H1 (cell line): ENCODE results near the gene VAV2. TPM values are rescaled to one million over a fixed set of nuclear protein-coding genes. Genes with fewer than 3 reads are reported as not detected.

Source experiments
- ATF3 ChIP-seq: IDR thresholded peaks from 2 replicates; pipeline ENCODE4 v1.6.1; 2011; ENCODE audit warnings: low read depth, mild to moderate bottlenecking, low read length; ENCODE audit not compliant: insufficient read depth
- BACH1 ChIP-seq: IDR thresholded peaks from 2 replicates; pipeline ENCODE4 v1.6.1; 2012; ENCODE audit warnings: low read length, improper control_type of control experiment
- CHD2 ChIP-seq: IDR thresholded peaks from 2 replicates; pipeline ENCODE4 v1.6.1; 2012; ENCODE audit warnings: low read length, improper control_type of control experiment
- CREB1 ChIP-seq: IDR thresholded peaks from 2 replicates; pipeline ENCODE4 v1.6.1; 2012; ENCODE audit warnings: inconsistent platforms
- CTBP2 ChIP-seq: IDR thresholded peaks from 2 replicates; pipeline ENCODE4 v1.7.0; 2011; ENCODE audit warnings: borderline replicate concordance, mild to moderate bottlenecking, moderate library complexity, mixed read lengths, low read length; ENCODE audit not compliant: insufficient read depth, insufficient read length
- E2F6 ChIP-seq: IDR thresholded peaks from 2 replicates; pipeline ENCODE4 v1.6.1; 2012; ENCODE audit warnings: inconsistent platforms
- EZH2 ChIP-seq: fragments of 200-600 bp; sonication (generic); IDR thresholded peaks from 2 replicates; pipeline ENCODE4 v1.7.1; 2012; ENCODE audit warnings: low read depth, mild to moderate bottlenecking, moderate library complexity, low read length, inconsistent platforms; ENCODE audit not compliant: severe bottlenecking
- FOSL1 ChIP-seq: IDR thresholded peaks from 2 replicates; pipeline ENCODE4 v1.6.1; 2011; ENCODE audit warnings: mild to moderate bottlenecking, low read depth, low read length, moderate library complexity; ENCODE audit not compliant: insufficient read depth
- GABPA ChIP-seq: IDR thresholded peaks from 2 replicates; pipeline ENCODE4 v1.6.1; 2011; ENCODE audit warnings: mild to moderate bottlenecking, low read length, moderate library complexity, borderline replicate concordance; ENCODE audit not compliant: insufficient read depth
- GTF2F1 ChIP-seq: IDR thresholded peaks from 2 replicates; pipeline ENCODE4 v1.6.1; 2012; ENCODE audit warnings: low read depth, low read length, improper control_type of control experiment, borderline replicate concordance
- HDAC6 ChIP-seq: IDR thresholded peaks from one replicate; pipeline ENCODE4 v1.7.1; 2012; ENCODE audit warnings: low read depth, mild to moderate bottlenecking, inconsistent platforms, low read length, moderate library complexity
- JUND ChIP-seq: IDR thresholded peaks from 2 replicates; pipeline ENCODE4 v1.6.1; 2011; ENCODE audit warnings: mild to moderate bottlenecking, improper control_type of control experiment, low read length
- MAFK ChIP-seq: IDR thresholded peaks from 2 replicates; pipeline ENCODE4 v1.6.1; 2012; ENCODE audit warnings: low read depth, mild to moderate bottlenecking, improper control_type of control experiment, low read length
- MAX ChIP-seq: IDR thresholded peaks from 2 replicates; pipeline ENCODE4 v1.6.1; 2012; ENCODE audit warnings: inconsistent platforms
- NANOG ChIP-seq: IDR thresholded peaks from 2 replicates; pipeline ENCODE4 v1.6.1; 2011; ENCODE audit warnings: low read length, low read depth, mild to moderate bottlenecking, inconsistent platforms; ENCODE audit not compliant: insufficient read depth, poor library complexity, severe bottlenecking
- PHF8 ChIP-seq: fragments of 200-600 bp; sonication (generic); conservative IDR thresholded peaks from 2 replicates; pipeline ENCODE4 v1.7.1; 2012; ENCODE audit warnings: low read depth, mild to moderate bottlenecking, inconsistent platforms, low read length, moderate library complexity
- POLR2A ChIP-seq, 2 experiments: IDR thresholded peaks; 1 replicate in 1 of 2; 2 replicates in 1 of 2; pipeline ENCODE4 v1.6.1; 2011; ENCODE audit warnings: low read depth in 2 of 2, low read length in 2 of 2, mild to moderate bottlenecking in 2 of 2; ENCODE audit errors: control extremely low read depth in 1 of 2
- RAD21 ChIP-seq, 2 experiments: IDR thresholded peaks in 1 of 2; conservative IDR thresholded peaks in 1 of 2; 2 replicates each; pipeline ENCODE4 v1.6.1; 2011; ENCODE audit warnings: low read depth in 2 of 2, low read length in 2 of 2, improper control_type of control experiment in 1 of 2, inconsistent platforms in 1 of 2, mild to moderate bottlenecking in 1 of 2, moderate library complexity in 1 of 2
- RBBP5 ChIP-seq: IDR thresholded peaks from 2 replicates; pipeline ENCODE4 v1.7.1; 2012; ENCODE audit warnings: low read depth, mild to moderate bottlenecking, inconsistent platforms, low read length, moderate library complexity, borderline replicate concordance
- SAP30 ChIP-seq: fragments of 300-600 bp; sonication (generic); IDR thresholded peaks from 2 replicates; pipeline ENCODE4 v1.7.1; 2012; ENCODE audit warnings: low read length, moderate library complexity, mild to moderate bottlenecking, inconsistent platforms; ENCODE audit not compliant: insufficient read depth, insufficient replicate concordance
- SIRT6 ChIP-seq: IDR thresholded peaks from one replicate; pipeline ENCODE4 v1.7.1; 2012; ENCODE audit warnings: low read length, inconsistent platforms
- SP2 ChIP-seq: IDR thresholded peaks from 2 replicates; pipeline ENCODE4 v1.6.1; 2012; ENCODE audit warnings: mild to moderate bottlenecking, low read length, inconsistent platforms
- TAF7 ChIP-seq: optimal IDR thresholded peaks from 2 replicates; pipeline ENCODE3; 2011; ENCODE audit warnings: low read depth, mild to moderate bottlenecking, inconsistent platforms, low read length, moderate library complexity, borderline replicate concordance
- TCF12 ChIP-seq: IDR thresholded peaks from 2 replicates; pipeline ENCODE4 v1.6.1; 2011; ENCODE audit warnings: low read depth, mild to moderate bottlenecking, low read length
- polyA plus RNA-seq, 7 experiments: library from polyadenylated mRNA; depleted of rRNA in 3 of 7; stranded (reverse) in 5 of 7; unstranded in 2 of 7; fragments of >200 nt in 5 of 7; fragments of 200-250 nt in 2 of 7; gene quantifications; 1 replicate in 5 of 7; 2 replicates in 1 of 7; 4 replicates in 1 of 7; pipeline versions ENCODE4 v1.2.1 to v1.2.3, GENCODE V29; 2011 to 2013; ENCODE audit warnings: missing spikeins in 2 of 7, mixed read lengths in 2 of 7
- total RNA-seq: library from RNA; stranded (reverse); fragmentation: NEBNext Ultra II Directional; extraction: Animal tissue kit (Norgen Biotek cat#: 25700); gene quantifications from 2 replicates; pipeline ENCODE4 v1.2.1, GENCODE V29; 2021

Gene VAV2
- total and polyA plus RNA-seq, 2 of the 8 experiments (the other 6 are each of a cell fraction or from before 2014, with no cell fraction given): 13.6 to 37.6 TPM

GRCh38 chr9:133742849-133743444 lies 249.2 kb downstream of the VAV2 start (continued):
- 0 out of 2 replicates have a peak, but pooled peaks have one; percentile 40 for TF ChIP-seq JUND
- TF ChIP-seq MAX: peak; percentile 59
- no peak for TF ChIP-seq GTF2F1
- TF ChIP-seq GABPA: no peak; the same call in 1 of the 2 replicates
- TF ChIP-seq RAD21 (IDR thresholded peaks at IDR 0.05 in 1 of 2, conservative IDR thresholded peaks at IDR 0.05 in 1 of 2; ENCODE audit: low read depth in 2 of 2, low read length in 2 of 2): peak; percentile 79 to 88
- no peak for TF ChIP-seq PHF8
- no peak for TF ChIP-seq SAP30
- no peak for TF ChIP-seq MAFK
- TF ChIP-seq BACH1: no peak
- peak; percentile 42 for TF ChIP-seq CREB1
- no peak for TF ChIP-seq POLR2A (IDR thresholded peaks at IDR 0.05; ENCODE audit: control extremely low read depth in 1 of 2, low read depth in 2 of 2, low read length in 2 of 2)
- TF ChIP-seq ATF3: peak; percentile 44; the same call in 1 of the 2 replicates
- no peak for TF ChIP-seq NANOG
- peak; percentile 33 for TF ChIP-seq TAF7
- TF ChIP-seq SIRT6: no peak
- no peak for TF ChIP-seq RBBP5
- no peak for TF ChIP-seq E2F6
- no peak for TF ChIP-seq SP2
- TF ChIP-seq FOSL1: no peak
- no peak for TF ChIP-seq EZH2
- TF ChIP-seq HDAC6: no peak
- no peak for TF ChIP-seq CTBP2
- TF ChIP-seq CHD2: no peak
- TF ChIP-seq TCF12: no peak
